Rectal smooth muscle tissue (tissue), 1 donor: ENCODE data around the gene KLHDC7A.

Experiments used
- H3K27ac ChIP-seq: one replicate; pipeline ENCODE4 v1.7.0; 2013; ENCODE audit warnings: low read depth, low read length, inconsistent platforms
- H3K27me3 ChIP-seq: one replicate; pipeline ENCODE4 v1.7.0; 2013; ENCODE audit warnings: low read length; ENCODE audit not compliant: control insufficient read depth, insufficient read depth
- H3K36me3 ChIP-seq: one replicate; pipeline ENCODE4 v1.7.0; 2013; ENCODE audit warnings: low read length; ENCODE audit not compliant: control insufficient read depth, insufficient read depth
- H3K4me1 ChIP-seq: one replicate; pipeline ENCODE4 v1.7.0; 2013; ENCODE audit warnings: low read length; ENCODE audit not compliant: control insufficient read depth, insufficient read depth
- H3K4me3 ChIP-seq: one replicate; pipeline ENCODE4 v1.7.0; 2013; ENCODE audit warnings: low read length
- H3K9ac ChIP-seq: one replicate; pipeline ENCODE4 v1.7.0; 2013; ENCODE audit warnings: low read length

Gene KLHDC7A

GRCh38 chr1:18496497-18497235, 15.9 kb downstream of the KLHDC7A start:
- Histone ChIP-seq H3K27ac (no peak overlapping the region), H3K27me3 (no peaks in the 10 kb centered on the region), H3K4me3 (no peak overlapping the region), H3K9ac (no peak overlapping the region), H3K36me3 (no peaks in the 10 kb centered on the region), H3K4me1 (no peaks in the 10 kb centered on the region)

GRCh38 chr1:18501833-18502232, 21.1 kb downstream of the KLHDC7A start:
- Histone ChIP-seq H3K4me1 (no peaks in the 10 kb centered on the region), H3K36me3 (no peaks in the 10 kb centered on the region), H3K27ac (no peak overlapping the region), H3K4me3 (no peak overlapping the region), H3K9ac (no peak overlapping the region), H3K27me3 (no peaks in the 10 kb centered on the region)

- Histone ChIP-seq H3K4me1 (no peaks in the 10 kb centered on the region), H3K36me3 (no peaks in the 10 kb centered on the region), H3K27ac (no peak overlapping the region), H3K4me3 (no peak overlapping the region), H3K27me3 (no peaks in the 10 kb centered on the region), H3K9ac (no peak overlapping the region)
These were observed 23.9 kb downstream of the KLHDC7A start for GRCh38 chr1:18504609-18505008.

DNA sequence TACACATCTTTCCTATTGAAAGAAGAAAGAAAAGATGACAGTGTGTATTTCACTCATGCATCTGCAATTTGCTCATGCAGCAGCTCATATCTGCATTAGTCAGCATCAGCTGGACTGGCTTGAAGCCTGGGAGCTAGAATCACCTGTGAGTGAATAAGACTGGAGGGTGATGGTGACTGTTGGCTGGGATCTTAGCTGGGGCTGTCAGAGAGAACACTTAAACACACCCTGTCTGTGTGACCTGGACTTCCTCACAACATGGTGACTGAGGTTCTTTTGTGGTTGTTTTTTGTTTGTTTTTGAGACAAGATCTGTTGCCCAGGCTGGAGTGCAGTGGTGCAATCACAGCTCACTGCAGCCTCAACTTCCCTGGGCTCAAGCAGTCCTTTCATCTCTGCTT, 24.9 kb downstream of the KLHDC7A start:
- Histone ChIP-seq H3K9ac (no peak overlapping the region), H3K27ac (no peak overlapping the region), H3K27me3 (no peaks in the 10 kb centered on the region), H3K4me3 (no peak overlapping the region), H3K36me3 (no peaks in the 10 kb centered on the region), H3K4me1 (no peaks in the 10 kb centered on the region)

GRCh38 chr1:18508084-18508483, 27.4 kb downstream of the KLHDC7A start:
- Histone ChIP-seq H3K36me3 (no peaks in the 10 kb centered on the region), H3K4me1 (no peaks in the 10 kb centered on the region), H3K27me3 (no peaks in the 10 kb centered on the region), H3K9ac (no peak overlapping the region), H3K4me3 (no peak overlapping the region), H3K27ac (no peak overlapping the region)

DNA sequence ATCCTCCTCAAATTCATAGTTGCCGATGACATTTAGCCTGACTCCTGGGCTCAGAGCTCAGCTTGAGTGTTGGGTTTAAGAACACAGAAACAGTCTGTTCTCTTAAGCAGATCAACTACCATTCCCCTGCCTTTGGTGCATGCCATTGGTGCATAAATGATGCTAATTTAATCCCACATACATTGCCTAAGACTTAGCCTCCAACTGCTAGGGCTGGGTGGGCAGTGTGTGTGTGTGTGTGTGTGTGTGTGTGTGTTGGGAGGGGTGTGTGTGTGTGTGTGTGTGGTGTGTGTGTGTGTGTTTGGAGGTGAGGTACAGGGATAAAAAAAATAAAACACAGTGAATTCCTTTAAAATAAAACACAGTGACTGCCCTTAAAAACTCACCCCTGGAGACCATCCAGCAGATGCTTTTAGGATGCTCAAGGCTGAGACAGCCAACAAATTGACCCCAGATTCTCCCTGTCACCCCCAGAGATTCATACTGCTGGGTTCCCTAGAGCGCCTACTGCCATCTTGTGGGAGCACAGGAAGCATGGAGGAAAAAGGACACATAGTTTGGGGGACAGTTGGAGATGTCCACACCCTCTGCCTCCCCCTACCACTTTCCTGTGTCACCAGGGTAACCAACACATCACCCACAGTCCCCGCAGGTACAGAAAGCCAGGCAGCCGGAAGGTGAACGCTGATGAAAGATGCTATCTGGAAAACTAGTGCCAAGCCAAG, 30.6 kb downstream of the KLHDC7A start:
- H3K4me3 ChIP-seq, result no peak overlapping the region
- no peak overlapping the region for H3K9ac ChIP-seq

DNA sequence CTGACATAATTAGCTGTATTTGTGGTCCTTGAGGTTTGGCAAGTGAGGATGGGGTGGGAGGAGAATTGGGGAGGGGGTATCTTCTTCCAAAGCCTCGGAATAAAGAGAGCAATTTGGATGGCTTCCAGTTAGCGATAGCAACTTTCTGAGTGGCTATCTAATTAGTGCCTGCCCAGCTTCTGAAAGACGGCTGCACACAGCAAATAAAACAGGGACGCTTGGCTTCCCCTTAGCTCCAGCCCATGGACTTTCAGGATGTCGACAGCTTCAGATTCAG, 31.1 kb downstream of the KLHDC7A start:
- H3K4me1 ChIP-seq, result no peaks in the 10 kb centered on the region
- H3K27ac ChIP-seq, result no peak overlapping the region
- H3K36me3 ChIP-seq, result no peaks in the 10 kb centered on the region
- no peaks in the 10 kb centered on the region for H3K27me3 ChIP-seq
- H3K4me3 ChIP-seq, result no peak overlapping the region
- H3K9ac ChIP-seq, result no peak overlapping the region

More for the DNA sequence above, 30.6 kb downstream of the KLHDC7A start:
- Histone ChIP-seq H3K4me1 (no peaks in the 10 kb centered on the region), H3K27me3 (no peaks in the 10 kb centered on the region), H3K36me3 (no peaks in the 10 kb centered on the region), H3K27ac (no peak overlapping the region)

GRCh38 chr1:18512883-18513282, 32.2 kb downstream of the KLHDC7A start:
- no peaks in the 10 kb centered on the region for H3K4me1 ChIP-seq
- no peak overlapping the region for H3K4me3 ChIP-seq
- no peaks in the 10 kb centered on the region for H3K27me3 ChIP-seq
- no peaks in the 10 kb centered on the region for H3K36me3 ChIP-seq
- no peak overlapping the region for H3K27ac ChIP-seq
- no peak overlapping the region for H3K9ac ChIP-seq

- Histone ChIP-seq H3K9ac (no peak overlapping the region), H3K36me3 (no peaks in the 10 kb centered on the region), H3K4me1 (no peaks in the 10 kb centered on the region), H3K4me3 (no peak overlapping the region), H3K27ac (no peak overlapping the region), H3K27me3 (no peaks in the 10 kb centered on the region)
These were observed 33.3 kb downstream of the KLHDC7A start for GRCh38 chr1:18513995-18514394.

DNA sequence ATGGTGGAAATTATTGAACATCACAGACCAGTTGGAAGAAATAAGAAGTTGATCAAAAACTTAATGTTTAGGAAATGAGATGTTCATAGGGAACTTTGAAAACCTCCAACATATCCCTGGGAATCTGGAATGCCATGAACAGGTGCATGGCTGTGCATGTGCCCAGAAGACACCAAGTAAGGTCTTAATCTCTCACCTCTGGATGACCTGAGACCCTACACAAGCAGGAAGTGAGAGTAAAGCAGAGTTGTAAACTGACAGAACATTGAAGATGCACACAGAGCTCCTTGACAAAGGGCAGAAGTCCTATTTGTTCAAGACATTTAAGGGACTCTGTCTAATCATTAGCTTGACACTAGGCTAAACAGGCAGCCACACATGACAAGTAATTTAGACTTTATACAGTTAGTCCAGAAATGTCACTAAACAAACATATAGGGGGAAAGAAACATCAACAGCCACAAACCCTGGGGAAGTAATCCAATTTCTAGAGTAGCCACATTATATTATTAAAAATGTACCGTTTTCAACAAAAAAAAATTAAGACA, 34.5 kb downstream of the KLHDC7A start:
- Histone ChIP-seq H3K27me3 (no peaks in the 10 kb centered on the region), H3K36me3 (no peaks in the 10 kb centered on the region), H3K4me1 (no peaks in the 10 kb centered on the region), H3K27ac (no peak overlapping the region), H3K9ac (no peak overlapping the region), H3K4me3 (no peak overlapping the region)

DNA sequence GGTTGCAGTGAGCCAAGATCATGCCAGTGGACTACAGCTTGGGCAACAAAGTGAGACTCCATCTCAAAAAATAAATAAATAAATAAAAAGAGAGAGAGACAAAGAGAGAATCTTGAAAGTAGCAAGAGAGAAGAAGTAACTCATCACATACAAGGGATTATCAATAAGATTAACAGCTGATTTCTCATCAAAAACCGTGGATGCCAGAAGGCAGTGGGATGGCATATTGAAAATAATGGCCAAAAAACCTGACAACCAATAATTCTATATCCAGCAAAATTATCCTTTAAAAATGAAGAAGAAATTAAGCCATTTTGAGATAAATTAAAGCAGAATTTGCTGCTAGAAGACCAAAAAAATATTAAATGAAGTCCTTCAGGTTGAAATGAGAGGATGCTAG, 35.7 kb downstream of the KLHDC7A start:
- Histone ChIP-seq H3K4me3 (no peak overlapping the region), H3K27me3 (no peaks in the 10 kb centered on the region), H3K36me3 (no peaks in the 10 kb centered on the region), H3K9ac (no peak overlapping the region), H3K4me1 (no peaks in the 10 kb centered on the region), H3K27ac (no peak overlapping the region)

GRCh38 chr1:18526436-18527275, 45.9 kb downstream of the KLHDC7A start:
- no peaks in the 10 kb centered on the region for H3K4me1 ChIP-seq
- H3K9ac ChIP-seq, result no peak overlapping the region
- no peaks in the 10 kb centered on the region for H3K27me3 ChIP-seq
- H3K27ac ChIP-seq, result no peak overlapping the region
- no peaks in the 10 kb centered on the region for H3K36me3 ChIP-seq
- H3K4me3 ChIP-seq, result no peak overlapping the region
